Aorta (tissue), 5 donors: ENCODE data around the gene CROCC2. TPM values are rescaled to one million over a fixed set of nuclear protein-coding genes. Genes with fewer than 3 reads are reported as not detected.

ENCODE experiments used
- ATAC-seq: fragments of 200-7000 bp; cut with Tn5 transposase; one replicate; pipeline ENCODE4 v1.9.1; 2022; ENCODE audit warnings: moderate library complexity; ENCODE audit not compliant: low FRiP score
- DNase-seq, 2 donors: peaks; one replicate each; pipeline ENCODE4 v3.0.0-alpha.2; 2020
- H3K27ac ChIP-seq, 2 donors: one replicate each; pipeline ENCODE4 v1.5.1; 2013; ENCODE audit warnings: low read length in 2 of 2, mild to moderate bottlenecking in 2 of 2, moderate library complexity in 2 of 2, control low read depth in 1 of 2, inconsistent platforms in 1 of 2, low read depth in 1 of 2
- H3K27me3 ChIP-seq, 2 donors: one replicate each; pipeline ENCODE4 v1.6.1; 2013; ENCODE audit warnings: control low read depth in 1 of 2, low read length in 1 of 2, mild to moderate bottlenecking in 1 of 2, moderate library complexity in 1 of 2; ENCODE audit not compliant: insufficient read depth in 2 of 2, control insufficient read depth in 1 of 2
- H3K36me3 ChIP-seq, 2 donors: one replicate each; pipeline ENCODE4 v1.6.1; 2013; ENCODE audit warnings: control low read depth in 1 of 2, low read length in 1 of 2, mild to moderate bottlenecking in 1 of 2; ENCODE audit not compliant: insufficient read depth in 2 of 2, control insufficient read depth in 1 of 2
- H3K4me1 ChIP-seq, 2 donors: one replicate each; pipeline ENCODE4 v1.6.1; 2013; ENCODE audit warnings: low read length in 2 of 2, control low read depth in 1 of 2, mild to moderate bottlenecking in 1 of 2, moderate library complexity in 1 of 2; ENCODE audit not compliant: insufficient read depth in 2 of 2, control insufficient read depth in 1 of 2
- H3K4me3 ChIP-seq, 2 donors: one replicate each; pipeline ENCODE4 v1.5.1; 2013; ENCODE audit warnings: low read length in 2 of 2, control low read depth in 1 of 2, mild to moderate bottlenecking in 1 of 2
- H3K9me3 ChIP-seq: one replicate; pipeline ENCODE4 v1.6.1; 2013; ENCODE audit warnings: mild to moderate bottlenecking, low read length; ENCODE audit not compliant: control insufficient read depth
- WGBS, 2 donors: extraction: QIAGEN DNeasy Blood & Tissue Kit; methylation state at CpG; one replicate each; pipeline ENCODE4 v1.1.7; 2013; 5-methylcytosine and 5-hydroxymethylcytosine counted together
- intact Hi-C, 2 donors: fragments of 100-400 bp; cut with DNase I; formaldehyde crosslinking; loops; one replicate each; pipeline versions ENCODE4 v1.14.2 to v1.15.0; 2022
- polyA plus RNA-seq, 2 donors: library from polyadenylated mRNA; stranded (reverse); fragments of 200-250 nt; gene quantifications; one replicate each; pipeline ENCODE4 v1.2.3, GENCODE V29; 2013
- total RNA-seq, 2 donors: library from RNA; stranded (reverse); fragmentation: NEBNext Ultra II Directional; extraction: Animal tissue kit (Norgen Biotek cat#: 25700); gene quantifications; one replicate each; pipeline ENCODE4 v1.2.1, GENCODE V29; 2021
- donor health status: healthy with polysubstance abuse.
- donor health status: Bipolar disorder and iron deficiency.
- donor health status: DM: no; HTN: no; CAD: no.
- donor health status: DM: no; HTN: no; CAD: no.
- donor health status: DM: yes; HTN: yes; CAD: no.

CROCC2 gene
- total and polyA plus RNA-seq, 4 donors = 0.13 to 0.45 TPM; not detected in 2

- Histone ChIP-seq H3K27ac (no peak within 1 kb of the TSS), H3K9me3 (no peaks in the 10 kb centered on the region), H3K36me3 (no peaks in the 10 kb centered on the region), H3K4me1 (no peaks in the 10 kb centered on the region), H3K4me3 (no peak within 1 kb of the TSS), H3K27me3 (no peaks in the 10 kb centered on the region)
- DNase-seq = no peak
- ATAC-seq = no peak
- 80 to 84% methylated on average over 24 of the region's 24 CpGs for WGBS, 2 donors
- intact Hi-C loops = no loop called here
Observed at GRCh38 chr2:240895656-240896388, 10.3 kb upstream of the CROCC2 start, which contains the start of gene MAB21L4. TSS of gene MAB21L4 (minus strand) at chr2:240896156. CDS start at chr2:240895997, 159 bp downstream.

- Histone ChIP-seq H3K36me3 (no peaks in the 10 kb centered on the region), H3K27me3 (no peaks in the 10 kb centered on the region), H3K27ac (no peak overlapping the region), H3K4me3 (no peak overlapping the region), H3K4me1 (no peaks in the 10 kb centered on the region), H3K9me3 (no peaks in the 10 kb centered on the region)
- DNase-seq (no peak), ATAC-seq (no peak)
- intact Hi-C loops = no loop called here
- WGBS, 2 donors = 67 to 68% methylated on average over 7 of the region's 7 CpGs
Observed at GRCh38 chr2:240896394-240896793, 9.7 kb upstream of the CROCC2 start.

GRCh38 chr2:240896871-240897692 lies 9.1 kb upstream of the CROCC2 start:
- no peak for ATAC-seq
- DNase-seq = no peak
- Histone ChIP-seq H3K4me1 (no peaks in the 10 kb centered on the region), H3K4me3 (no peak overlapping the region), H3K27ac (no peak overlapping the region), H3K36me3 (no peaks in the 10 kb centered on the region), H3K27me3 (no peaks in the 10 kb centered on the region), H3K9me3 (no peaks in the 10 kb centered on the region)
- 63 to 64% methylated on average over 22 to 23 of the region's 23 CpGs for WGBS, 2 donors
- intact Hi-C loops = no loop called here

- DNase-seq (no peak), ATAC-seq (peak; percentile 33)
- H3K9me3 ChIP-seq = no peaks in the 10 kb centered on the region
- no peak overlapping the region for H3K27ac ChIP-seq
- intact Hi-C loops = no loop called here
- no peak overlapping the region for H3K4me3 ChIP-seq
- H3K27me3 ChIP-seq = no peaks in the 10 kb centered on the region
- 77 to 79% methylated on average over 17 of the region's 17 CpGs for WGBS, 2 donors
- H3K36me3 ChIP-seq = no peaks in the 10 kb centered on the region
- H3K4me1 ChIP-seq = no peaks in the 10 kb centered on the region
Observed at GRCh38 chr2:240898108-240898730, 7.9 kb upstream of the CROCC2 start.

GRCh38 chr2:240898731-240899467 lies 7.2 kb upstream of the CROCC2 start:
- Histone ChIP-seq H3K27ac (no peak overlapping the region), H3K4me1 (no peaks in the 10 kb centered on the region), H3K9me3 (no peaks in the 10 kb centered on the region), H3K36me3 (no peaks in the 10 kb centered on the region), H3K4me3 (no peak overlapping the region), H3K27me3 (no peaks in the 10 kb centered on the region)
- DNase-seq (no peak), ATAC-seq (no peak)
- intact Hi-C loops = no loop called here
- WGBS, 2 donors = 67 to 69% methylated on average over 23 of the region's 23 CpGs

- H3K36me3 ChIP-seq = no peaks in the 10 kb centered on the region
- H3K4me1 ChIP-seq = no peaks in the 10 kb centered on the region
- 86 to 91% methylated on average over 19 of the region's 19 CpGs for WGBS, 2 donors
- no peak overlapping the region for H3K27ac ChIP-seq
- H3K4me3 ChIP-seq = no peak overlapping the region
- no peak for DNase-seq
- no peaks in the 10 kb centered on the region for H3K9me3 ChIP-seq
- no peaks in the 10 kb centered on the region for H3K27me3 ChIP-seq
- intact Hi-C loops = no loop called here
- no peak for ATAC-seq
Observed at GRCh38 chr2:240899468-240899865, 6.7 kb upstream of the CROCC2 start.

- Histone ChIP-seq H3K9me3 (no peaks in the 10 kb centered on the region), H3K4me3 (no peak overlapping the region), H3K36me3 (no peaks in the 10 kb centered on the region), H3K4me1 (no peaks in the 10 kb centered on the region), H3K27me3 (no peaks in the 10 kb centered on the region), H3K27ac (no peak overlapping the region)
- intact Hi-C loops = no loop called here
- ATAC-seq (no peak), DNase-seq (no peak)
- WGBS, 2 donors = 84 to 87% methylated on average over 27 of the region's 27 CpGs
Observed at GRCh38 chr2:240900141-240900860, 5.8 kb upstream of the CROCC2 start.
